ENCODE measurements around the gene C14orf119. TPM values are rescaled to one million over a fixed set of nuclear protein-coding genes. Genes with fewer than 3 reads are reported as not detected.

The C14orf119 gene
- total RNA-seq, 1 donor from 2014 or later = 37.5 TPM

GRCh38 chr14:23126548-23127278 is 31.4 kb downstream of the C14orf119 start:
- Histone ChIP-seq H3K4me1 (peaks cover 6% of the 10 kb centered on the region), H3K36me3 (no peaks in the 10 kb centered on the region), H3K4me2 (no peak overlapping the region), H3F3A (ENCODE audit: low read depth) (peaks cover 12% of the 10 kb centered on the region), H2AFZ (replicated peaks) (no peak overlapping the region), H3K4me3 (no peak overlapping the region), H3K27me3 (no peaks in the 10 kb centered on the region), H3K27ac (no peak overlapping the region), H3K9ac (no peak overlapping the region), H3K9me3 (ENCODE audit: low read depth) (no peaks in the 10 kb centered on the region), H4K20me1 (ENCODE audit: low read depth) (no peaks in the 10 kb centered on the region), H3K79me2 (ENCODE audit: low read depth) (no peaks in the 10 kb centered on the region)
- peaks cover 2% of the 10 kb centered on the region for H3K9me3 Mint-ChIP-seq
- no peak overlapping the region for H3K4me3 Mint-ChIP-seq
- peaks cover 23% of the 10 kb centered on the region for H3K36me3 Mint-ChIP-seq
- H3K27ac Mint-ChIP-seq = no peak overlapping the region
- no peak for DNase-seq (ENCODE audit: low spot score)
- peaks cover 26% of the 10 kb centered on the region for H3K4me1 Mint-ChIP-seq
- H3K27me3 Mint-ChIP-seq (ENCODE audit: insufficient read depth, low read depth) = no peaks in the 10 kb centered on the region
- TF ChIP-seq EZH2phosphoT487 (IDR thresholded peaks at IDR 0.05) (no peak), EZH2 (IDR thresholded peaks at IDR 0.05) (no peak), CTCF (IDR thresholded peaks at IDR 0.05) (no peak)

GRCh38 chr14:23127861-23128260 is 32.6 kb downstream of the C14orf119 start:
- H3K4me2 ChIP-seq = no peak overlapping the region
- H3K27me3 Mint-ChIP-seq (ENCODE audit: insufficient read depth, low read depth) = no peaks in the 10 kb centered on the region
- TF ChIP-seq CTCF (IDR thresholded peaks at IDR 0.05) (no peak), EZH2phosphoT487 (IDR thresholded peaks at IDR 0.05) (no peak), EZH2 (IDR thresholded peaks at IDR 0.05) (no peak)
- no peak overlapping the region for H3K9ac ChIP-seq
- DNase-seq (ENCODE audit: low spot score) = no peak
- no peaks in the 10 kb centered on the region for H4K20me1 ChIP-seq (ENCODE audit: low read depth)
- H3K4me3 ChIP-seq = no peak overlapping the region
- H3F3A ChIP-seq (ENCODE audit: low read depth) = peaks cover 11% of the 10 kb centered on the region
- no peak overlapping the region for H3K27ac ChIP-seq
- H3K36me3 ChIP-seq = no peaks in the 10 kb centered on the region
- H3K4me1 Mint-ChIP-seq = peaks cover 18% of the 10 kb centered on the region
- no peak overlapping the region for H3K27ac Mint-ChIP-seq
- no peak overlapping the region for H2AFZ ChIP-seq (replicated peaks)
- H3K27me3 ChIP-seq = no peaks in the 10 kb centered on the region
- peaks cover 2% of the 10 kb centered on the region for H3K9me3 Mint-ChIP-seq
- H3K4me1 ChIP-seq = peaks cover 6% of the 10 kb centered on the region
- no peaks in the 10 kb centered on the region for H3K79me2 ChIP-seq (ENCODE audit: low read depth)
- H3K36me3 Mint-ChIP-seq = peaks cover 26% of the 10 kb centered on the region
- H3K4me3 Mint-ChIP-seq = no peak overlapping the region
- no peaks in the 10 kb centered on the region for H3K9me3 ChIP-seq (ENCODE audit: low read depth)

- no peak overlapping the region for H2AFZ ChIP-seq (replicated peaks)
- peaks cover 2% of the 10 kb centered on the region for H3K9me3 Mint-ChIP-seq
- H3K9me3 ChIP-seq (ENCODE audit: low read depth) = no peaks in the 10 kb centered on the region
- TF ChIP-seq EZH2phosphoT487 (IDR thresholded peaks at IDR 0.05) (no peak), CTCF (IDR thresholded peaks at IDR 0.05) (no peak), EZH2 (IDR thresholded peaks at IDR 0.05) (no peak)
- no peaks in the 10 kb centered on the region for H3K27me3 ChIP-seq
- no peaks in the 10 kb centered on the region for H3K79me2 ChIP-seq (ENCODE audit: low read depth)
- no peak overlapping the region for H3K4me3 ChIP-seq
- peaks cover 26% of the 10 kb centered on the region for H3K36me3 Mint-ChIP-seq
- H3K4me3 Mint-ChIP-seq = no peak overlapping the region
- DNase-seq (ENCODE audit: low spot score) = no peak
- H3K4me2 ChIP-seq = no peak overlapping the region
- H3K9ac ChIP-seq = no peak overlapping the region
- no peak overlapping the region for H3K27ac ChIP-seq
- H3K27ac Mint-ChIP-seq = no peak overlapping the region
- H3K4me1 Mint-ChIP-seq = peaks cover 11% of the 10 kb centered on the region
- H3K27me3 Mint-ChIP-seq (ENCODE audit: insufficient read depth, low read depth) = no peaks in the 10 kb centered on the region
- H3K4me1 ChIP-seq = no peaks in the 10 kb centered on the region
- no peaks in the 10 kb centered on the region for H4K20me1 ChIP-seq (ENCODE audit: low read depth)
- peaks cover 7% of the 10 kb centered on the region for H3F3A ChIP-seq (ENCODE audit: low read depth)
- no peaks in the 10 kb centered on the region for H3K36me3 ChIP-seq
These were observed 33.9 kb downstream of the C14orf119 start for GRCh38 chr14:23128969-23129758.

Data from neural progenitor cell (in vitro differentiated cells).